ENCODE results near the gene OGFRL1. TPM values are rescaled to one million over a fixed set of nuclear protein-coding genes. Genes with fewer than 3 reads are reported as not detected.

The OGFRL1 gene
- total and polyA plus RNA-seq, 2 of the 4 experiments (the other 2 are of a cell fraction), result 5.4 to 5.7 TPM

- TF ChIP-seq, protein P1, sequence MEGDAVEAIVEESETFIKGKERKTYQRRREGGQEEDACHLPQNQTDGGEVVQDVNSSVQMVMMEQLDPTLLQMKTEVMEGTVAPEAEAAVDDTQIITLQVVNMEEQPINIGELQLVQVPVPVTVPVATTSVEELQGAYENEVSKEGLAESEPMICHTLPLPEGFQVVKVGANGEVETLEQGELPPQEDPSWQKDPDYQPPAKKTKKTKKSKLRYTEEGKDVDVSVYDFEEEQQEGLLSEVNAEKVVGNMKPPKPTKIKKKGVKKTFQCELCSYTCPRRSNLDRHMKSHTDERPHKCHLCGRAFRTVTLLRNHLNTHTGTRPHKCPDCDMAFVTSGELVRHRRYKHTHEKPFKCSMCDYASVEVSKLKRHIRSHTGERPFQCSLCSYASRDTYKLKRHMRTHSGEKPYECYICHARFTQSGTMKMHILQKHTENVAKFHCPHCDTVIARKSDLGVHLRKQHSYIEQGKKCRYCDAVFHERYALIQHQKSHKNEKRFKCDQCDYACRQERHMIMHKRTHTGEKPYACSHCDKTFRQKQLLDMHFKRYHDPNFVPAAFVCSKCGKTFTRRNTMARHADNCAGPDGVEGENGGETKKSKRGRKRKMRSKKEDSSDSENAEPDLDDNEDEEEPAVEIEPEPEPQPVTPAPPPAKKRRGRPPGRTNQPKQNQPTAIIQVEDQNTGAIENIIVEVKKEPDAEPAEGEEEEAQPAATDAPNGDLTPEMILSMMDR (conservative IDR thresholded peaks at IDR 0.05; ENCODE audit: low read depth, low read length), result no peak
- TF ChIP-seq BHLHE40 (IDR thresholded peaks at IDR 0.05; ENCODE audit: low read depth, low read length) (no peak), SMC3 (IDR thresholded peaks at IDR 0.05; ENCODE audit: low read depth, low read length) (no peak), FOS (IDR thresholded peaks at IDR 0.05; ENCODE audit: low read depth, low read length) (no peak), POLR2A (IDR thresholded peaks at IDR 0.05; ENCODE audit: low read depth, low read length) (no peak)
Observed at GRCh38 chr6:71346334-71346694, 57.7 kb downstream of the OGFRL1 start (continued).

DNA sequence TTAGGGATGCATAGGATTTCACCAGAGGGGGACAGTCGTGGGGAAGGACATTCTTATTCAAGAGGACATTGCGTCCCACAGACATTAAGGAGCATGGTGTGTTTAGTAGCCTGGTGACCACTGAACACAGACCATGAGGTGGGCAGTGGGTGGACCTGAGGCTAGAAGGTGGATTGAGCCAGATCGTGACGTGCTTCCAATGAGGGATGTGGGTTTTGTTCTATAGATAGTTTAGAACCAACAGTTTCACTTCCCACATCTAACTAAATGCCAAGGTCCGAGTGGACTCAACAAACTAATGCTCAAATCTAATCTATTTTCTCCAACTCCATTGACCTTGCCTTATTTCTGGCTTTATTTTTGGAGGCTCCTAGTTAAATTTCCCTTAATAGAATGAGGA is 58.5 kb downstream of the OGFRL1 start:
- H4K91ac ChIP-seq (ENCODE audit: insufficient read depth, low read depth, low read length), result no peak overlapping the region
- intact Hi-C loops (cut with micrococcal nuclease) (loop anchor here (5.0 kb wide), 1 partner anchor 55 kb away; no protein-coding TSS in a partner anchor), in situ Hi-C loops (cut with MboI; ENCODE audit: low sequenced_read_pairs) (no loop called here), dilution Hi-C loops (cut with HindIII; ENCODE audit: low sequenced_read_pairs, unreplicated experiment) (no loop called here)
- peaks cover 7% of the 10 kb centered on the region for H3K4me1 ChIP-seq (ENCODE audit: control insufficient read depth, insufficient read depth, low read length)
- H3K27ac ChIP-seq (ENCODE audit: insufficient read depth, low read length), result no peak overlapping the region
- no peak overlapping the region for H3K9ac ChIP-seq (ENCODE audit: low read depth, low read length)
- H3K27me3 ChIP-seq (ENCODE audit: control insufficient read depth, insufficient read depth, low read length), result no peaks in the 10 kb centered on the region
- H2BK120ac ChIP-seq (ENCODE audit: low read depth, low read length), result no peak overlapping the region
- ChIA-PET POLR2A (ENCODE audit: unreplicated experiment) (no interaction called here), CTCF (no interaction called here)
- H2BK15ac ChIP-seq (ENCODE audit: low read depth, low read length), result no peak overlapping the region
- TF ChIP-seq CEBPB (IDR thresholded peaks at IDR 0.05; ENCODE audit: low read depth, low read length) (no peak), SMC3 (IDR thresholded peaks at IDR 0.05; ENCODE audit: low read depth, low read length) (no peak), RAD21 (IDR thresholded peaks at IDR 0.05; ENCODE audit: low read length) (no peak)
- no TSS peak for BruUV-seq (replicated peaks)
- no peaks in the 10 kb centered on the region for H4K20me1 ChIP-seq (ENCODE audit: insufficient read depth, low read length)
- H3K23ac ChIP-seq (ENCODE audit: low read depth, low read length), result no peak overlapping the region
- H3K9me1 ChIP-seq (ENCODE audit: insufficient read depth, low read length), result peaks cover 4% of the 10 kb centered on the region
- H3K4me2 ChIP-seq (ENCODE audit: low read depth, low read length), result no peak overlapping the region
- no peak overlapping the region; the same call in 1 of the 2 replicates for H3K14ac ChIP-seq (replicated peaks; ENCODE audit: low read depth, low read length)
- H4K8ac ChIP-seq (ENCODE audit: low read depth in 2 of 2, low read length in 2 of 2), result no peak overlapping the region
- no peak overlapping the region for H2AK9ac ChIP-seq (replicated peaks; ENCODE audit: low read depth, low read length, poor library complexity)
- peak overlapping the region; percentile 49 for H2AK5ac ChIP-seq (ENCODE audit: low read depth, low read length)
- no peak overlapping the region for H3K4me3 ChIP-seq (ENCODE audit: insufficient read depth, low read depth, low read length)
- 100% methylated on average over 1 of the region's 5 CpGs; no CpG with 5 or more reads in 1 of the 2 experiments for WGBS, 2 experiments (ENCODE audit: extremely low coverage in 2 of 2, insufficient read length in 1 of 2)
- H3K79me1 ChIP-seq (ENCODE audit: low read depth in 1 of 2, low read length in 2 of 2), result 0 out of 4 replicates have a peak, but pooled peaks cover 3 to 5% of the 10 kb centered on the region in 2 experiments
- no peaks in the 10 kb centered on the region for H3K9me3 ChIP-seq (ENCODE audit: control insufficient read depth, insufficient read depth, low read length)
- no peak overlapping the region for H2AFZ ChIP-seq (replicated peaks; ENCODE audit: low read length, poor library complexity)
- no peak overlapping the region for H3K56ac ChIP-seq (ENCODE audit: extremely low read depth, insufficient read depth, low read length)
- H2BK20ac ChIP-seq (ENCODE audit: low read depth, low read length), result no peak overlapping the region
- no peak overlapping the region for H3K18ac ChIP-seq (ENCODE audit: low read depth, low read length)
- H2BK5ac ChIP-seq (ENCODE audit: low read depth, low read length, poor library complexity, severe bottlenecking), result no peak overlapping the region
- H3K36me3 ChIP-seq (ENCODE audit: control insufficient read depth, insufficient read depth, low read length), result no peaks in the 10 kb centered on the region
- H3K4ac ChIP-seq (ENCODE audit: low read depth, low read length), result no peak overlapping the region
- ATAC-seq (ENCODE audit: low read depth) (no peak), DNase-seq (no peak)
- H4K5ac ChIP-seq (ENCODE audit: low read depth, low read length), result no peak overlapping the region
